ENCODE measurements around the gene WNT7B.

WNT7B gene

GRCh38 chr22:45969801-45970470 lies 7.0 kb downstream of the WNT7B start:
- no peak for DNase-seq

- no peak for DNase-seq
Observed at GRCh38 chr22:45969414-45969799, 7.6 kb downstream of the WNT7B start.

GRCh38 chr22:45968751-45969413 lies 8.1 kb downstream of the WNT7B start:
- no peak for DNase-seq

- DNase-seq: no peak
Observed at GRCh38 chr22:45968003-45968650, 8.8 kb downstream of the WNT7B start.

GRCh38 chr22:45966895-45967365 lies 10.0 kb downstream of the WNT7B start:
- no peak for DNase-seq

- no peak for DNase-seq
Observed at GRCh38 chr22:45966320-45966894, 10.6 kb downstream of the WNT7B start.

- DNase-seq: no peak
Observed at GRCh38 chr22:45965563-45965962, 11.4 kb downstream of the WNT7B start.

GRCh38 chr22:45964926-45965527 lies 11.9 kb downstream of the WNT7B start:
- no peak for DNase-seq

- DNase-seq: no peak
Observed at GRCh38 chr22:45964372-45964771, 12.6 kb downstream of the WNT7B start.

GRCh38 chr22:45963821-45964220 lies 13.1 kb downstream of the WNT7B start:
- DNase-seq: no peak

GRCh38 chr22:45962756-45963324 lies 14.1 kb downstream of the WNT7B start:
- DNase-seq: no peak

- no peak for DNase-seq
Observed at GRCh38 chr22:45962434-45962718, 14.6 kb downstream of the WNT7B start.

- no peak for DNase-seq
Observed at GRCh38 chr22:45961679-45962433, 15.1 kb downstream of the WNT7B start.

- DNase-seq: no peak
Observed at GRCh38 chr22:45960477-45961386, 16.2 kb downstream of the WNT7B start.

- DNase-seq: no peak
Observed at GRCh38 chr22:45959719-45960476, 17.1 kb downstream of the WNT7B start.

- no peak for DNase-seq
Observed at GRCh38 chr22:45958971-45959370, 18.0 kb downstream of the WNT7B start.

- DNase-seq: no peak
Observed at GRCh38 chr22:45957826-45958225, 19.1 kb downstream of the WNT7B start.

GRCh38 chr22:45953178-45953577 lies 23.8 kb downstream of the WNT7B start:
- DNase-seq: no peak

- no peak for DNase-seq
Observed at GRCh38 chr22:45952553-45952952, 24.4 kb downstream of the WNT7B start.

- DNase-seq: no peak
Observed at GRCh38 chr22:45952151-45952550, 24.8 kb downstream of the WNT7B start.

GRCh38 chr22:45949891-45950290 lies 27.1 kb downstream of the WNT7B start:
- DNase-seq: no peak

Measured in CD4-positive, alpha-beta T cell treated with Interferon gamma for 1 hour (primary cell).